Memory B cell (primary cell): Measurements from ENCODE around the gene MAMDC4.
"Not testable (repeated sequence)": the region's sequence is repeated elsewhere in the genome, so short reads cannot be mapped to it uniquely, and the experiment has no call there.

Source experiments
- ATAC-seq: fragments of 150-1000 bp; cut with Tn5 transposase; 2 replicates; pipeline ENCODE4 v1.10.0; 2021; ENCODE audit warnings: low read depth, mild to moderate bottlenecking, moderate library complexity
- DNase-seq, 2 donors: peaks; one replicate each; pipeline ENCODE4 v3.0.0; 2022; ENCODE audit warnings: low spot score in 2 of 2
- H3K27ac Mint-ChIP-seq: one replicate; pipeline ENCODE4 v1.8.0; 2022; ENCODE audit warnings: mild to moderate bottlenecking, moderate library complexity, mixed read lengths
- H3K27me3 Mint-ChIP-seq: one replicate; pipeline ENCODE4 v1.8.0; 2022; ENCODE audit warnings: mixed read lengths
- H3K36me3 Mint-ChIP-seq: one replicate; pipeline ENCODE4 v1.8.0; 2022; ENCODE audit warnings: mild to moderate bottlenecking, mixed read lengths
- H3K4me1 Mint-ChIP-seq: one replicate; pipeline ENCODE4 v1.8.0; 2022; ENCODE audit warnings: mixed read lengths
- H3K4me3 Mint-ChIP-seq: one replicate; pipeline ENCODE4 v1.8.0; 2022; ENCODE audit warnings: mild to moderate bottlenecking, moderate library complexity, mixed read lengths
- H3K9me3 Mint-ChIP-seq: one replicate; pipeline ENCODE4 v1.8.0; 2022; ENCODE audit warnings: mixed read lengths

MAMDC4 gene

GRCh38 chr9:136840140-136840876, 11.8 kb upstream of the MAMDC4 start:
- DNase-seq, result no peak
- no peak overlapping the region for H3K27ac Mint-ChIP-seq
- no peak overlapping the region for H3K4me3 Mint-ChIP-seq
- H3K36me3 Mint-ChIP-seq, result peaks cover 3% of the 10 kb centered on the region
- no peaks in the 10 kb centered on the region for H3K9me3 Mint-ChIP-seq
- H3K27me3 Mint-ChIP-seq, result no peaks in the 10 kb centered on the region
- no peak for ATAC-seq
- H3K4me1 Mint-ChIP-seq, result no peaks in the 10 kb centered on the region

GRCh38 chr9:136840877-136841645, 11.1 kb upstream of the MAMDC4 start:
- ATAC-seq, result no peak
- Mint-ChIP-seq H3K9me3 (no peaks in the 10 kb centered on the region), H3K27ac (no peak overlapping the region), H3K36me3 (peaks cover 3% of the 10 kb centered on the region), H3K27me3 (no peaks in the 10 kb centered on the region), H3K4me1 (no peaks in the 10 kb centered on the region), H3K4me3 (peak overlapping the region; percentile 8)
- no peak for DNase-seq

GRCh38 chr9:136841646-136842379, 10.3 kb upstream of the MAMDC4 start:
- DNase-seq, H3K36me3 Mint-ChIP-seq, ATAC-seq, H3K9me3 Mint-ChIP-seq, H3K27me3 Mint-ChIP-seq, H3K4me1 Mint-ChIP-seq: not testable (repeated sequence)
- Mint-ChIP-seq H3K27ac (peak overlapping the region; percentile 67), H3K4me3 (peak overlapping the region; percentile 93)

- H3K9me3 Mint-ChIP-seq, H3K36me3 Mint-ChIP-seq, H3K27me3 Mint-ChIP-seq, H3K4me1 Mint-ChIP-seq: not testable (repeated sequence)
- DNase-seq, result peak; percentile 77 to 92
- peak; percentile 87 for ATAC-seq
- H3K27ac Mint-ChIP-seq, result peak within 1 kb of the TSS; percentile 67
- H3K4me3 Mint-ChIP-seq, result peak within 1 kb of the TSS; percentile 93
Observed at GRCh38 chr9:136842380-136842948, 9.7 kb upstream of the MAMDC4 start, which contains the start of gene AJM1. Gene AJM1, plus strand, starts transcription at chr9:136842478. Its CDS starts 1,937 bp downstream, at chr9:136844415.

GRCh38 chr9:136843159-136843800, 8.9 kb upstream of the MAMDC4 start:
- not testable (repeated sequence) for H3K4me1 Mint-ChIP-seq, H3K27me3 Mint-ChIP-seq, H3K9me3 Mint-ChIP-seq, ATAC-seq, DNase-seq, H3K36me3 Mint-ChIP-seq
- peak overlapping the region; percentile 78 for H3K27ac Mint-ChIP-seq
- peak overlapping the region; percentile 32 for H3K4me3 Mint-ChIP-seq

- ATAC-seq, result peak; percentile 22
- H3K27ac Mint-ChIP-seq, result peak overlapping the region; percentile 78
Observed at GRCh38 chr9:136843801-136844740, 8.1 kb upstream of the MAMDC4 start.

GRCh38 chr9:136844761-136845464, 7.2 kb upstream of the MAMDC4 start:
- peaks cover 9% of the 10 kb centered on the region for H3K4me1 Mint-ChIP-seq
- ATAC-seq (no peak), DNase-seq (no peak)
- H3K36me3 Mint-ChIP-seq, result peaks cover 4% of the 10 kb centered on the region
- H3K27me3 Mint-ChIP-seq, result peaks cover 7% of the 10 kb centered on the region
- no peak overlapping the region for H3K4me3 Mint-ChIP-seq
- peak overlapping the region; percentile 50 for H3K27ac Mint-ChIP-seq
- H3K9me3 Mint-ChIP-seq, result no peaks in the 10 kb centered on the region

More at GRCh38 chr9:136843801-136844740, 8.1 kb upstream of the MAMDC4 start:
- not testable (repeated sequence) for H3K27me3 Mint-ChIP-seq, H3K9me3 Mint-ChIP-seq, H3K4me1 Mint-ChIP-seq, H3K36me3 Mint-ChIP-seq
- DNase-seq, result peak; percentile 72 to 78
- H3K4me3 Mint-ChIP-seq, result peak overlapping the region; percentile 32

GRCh38 chr9:136845465-136846260, 6.5 kb upstream of the MAMDC4 start:
- H3K27ac Mint-ChIP-seq, result peak overlapping the region; percentile 50
- H3K36me3 Mint-ChIP-seq, result peaks cover 2% of the 10 kb centered on the region
- ATAC-seq (no peak), DNase-seq (no peak)
- peaks cover 7% of the 10 kb centered on the region for H3K27me3 Mint-ChIP-seq
- no peak overlapping the region for H3K4me3 Mint-ChIP-seq
- peaks cover 9% of the 10 kb centered on the region for H3K4me1 Mint-ChIP-seq
- no peaks in the 10 kb centered on the region for H3K9me3 Mint-ChIP-seq

GRCh38 chr9:136846376-136847087, 5.6 kb upstream of the MAMDC4 start:
- Mint-ChIP-seq H3K9me3 (no peaks in the 10 kb centered on the region), H3K4me3 (no peak overlapping the region), H3K4me1 (peaks cover 9% of the 10 kb centered on the region), H3K27ac (peak overlapping the region; percentile 94), H3K27me3 (peaks cover 7% of the 10 kb centered on the region), H3K36me3 (peaks cover 2% of the 10 kb centered on the region)
- DNase-seq, result no peak
- ATAC-seq, result no peak

GRCh38 chr9:136847088-136847825, 4.9 kb upstream of the MAMDC4 start:
- Mint-ChIP-seq H3K27me3 (peaks cover 7% of the 10 kb centered on the region), H3K36me3 (peaks cover 2% of the 10 kb centered on the region), H3K9me3 (no peaks in the 10 kb centered on the region), H3K27ac (peak overlapping the region; percentile 94), H3K4me3 (peak overlapping the region; percentile 87), H3K4me1 (peaks cover 9% of the 10 kb centered on the region)
- ATAC-seq, result no peak
- no peak for DNase-seq
